A549 (cell line): ENCODE data around the gene RBM10.

Source experiments
- EP300 ChIP-seq, 2 experiments: fragments of >200 bp; sonication (Bioruptor Twin); formaldehyde crosslinking; IDR thresholded peaks; 2 replicates in 1 of 2; 3 replicates in 1 of 2; pipeline ENCODE4 v1.6.1; 2016 to 2017
- RAD21 ChIP-seq, 2 experiments: fragments of >200 bp in 1 of 2; sonication (Bioruptor Twin) in 1 of 2; formaldehyde crosslinking in 1 of 2; IDR thresholded peaks in 1 of 2; conservative IDR thresholded peaks in 1 of 2; 2 replicates in 1 of 2; 3 replicates in 1 of 2; pipeline ENCODE4 v1.6.1; 2012 to 2018; ENCODE audit warnings: inconsistent platforms in 1 of 2
- TF ChIP-seq, protein P1 (sequence below): fragments of >200 bp; sonication (Bioruptor Twin); formaldehyde crosslinking; IDR thresholded peaks from 3 replicates; pipeline ENCODE4 v1.5.1; 2016

- TF ChIP-seq EP300 (IDR thresholded peaks at IDR 0.05) (no peak), RAD21 (conservative IDR thresholded peaks at IDR 0.05 in 1 of 2, IDR thresholded peaks at IDR 0.05 in 1 of 2) (no peak)
- TF ChIP-seq, protein P1, sequence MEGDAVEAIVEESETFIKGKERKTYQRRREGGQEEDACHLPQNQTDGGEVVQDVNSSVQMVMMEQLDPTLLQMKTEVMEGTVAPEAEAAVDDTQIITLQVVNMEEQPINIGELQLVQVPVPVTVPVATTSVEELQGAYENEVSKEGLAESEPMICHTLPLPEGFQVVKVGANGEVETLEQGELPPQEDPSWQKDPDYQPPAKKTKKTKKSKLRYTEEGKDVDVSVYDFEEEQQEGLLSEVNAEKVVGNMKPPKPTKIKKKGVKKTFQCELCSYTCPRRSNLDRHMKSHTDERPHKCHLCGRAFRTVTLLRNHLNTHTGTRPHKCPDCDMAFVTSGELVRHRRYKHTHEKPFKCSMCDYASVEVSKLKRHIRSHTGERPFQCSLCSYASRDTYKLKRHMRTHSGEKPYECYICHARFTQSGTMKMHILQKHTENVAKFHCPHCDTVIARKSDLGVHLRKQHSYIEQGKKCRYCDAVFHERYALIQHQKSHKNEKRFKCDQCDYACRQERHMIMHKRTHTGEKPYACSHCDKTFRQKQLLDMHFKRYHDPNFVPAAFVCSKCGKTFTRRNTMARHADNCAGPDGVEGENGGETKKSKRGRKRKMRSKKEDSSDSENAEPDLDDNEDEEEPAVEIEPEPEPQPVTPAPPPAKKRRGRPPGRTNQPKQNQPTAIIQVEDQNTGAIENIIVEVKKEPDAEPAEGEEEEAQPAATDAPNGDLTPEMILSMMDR, result no peak
These were observed 31.2 kb downstream of the RBM10 start for GRCh38 chrX:47176101-47176740.
